ENCODE data around the gene HECW1. TPM values are rescaled to one million over a fixed set of nuclear protein-coding genes. Genes with fewer than 3 reads are reported as not detected.

The HECW1 gene
- polyA plus RNA-seq, 1 donor (not counting 4 experiments of a cell fraction or from before 2014, with no cell fraction given) = not detected

GRCh38 chr7:43467406-43467805 is 355.0 kb downstream of the HECW1 start:
- Histone ChIP-seq H3K79me2 (ENCODE audit: control insufficient read depth, insufficient read depth, low read length) (no peaks in the 10 kb centered on the region), H3K9ac (ENCODE audit: control insufficient read depth, extremely low read depth, insufficient read depth, low read length) (no peak overlapping the region), H3K4me3 (ENCODE audit: control insufficient read depth in 2 of 3, extremely low read depth in 1 of 3, insufficient read depth in 2 of 3, low read depth in 1 of 3, low read length in 3 of 3) (no peak overlapping the region), H4K20me1 (ENCODE audit: control insufficient read depth, extremely low read depth, insufficient read depth, low read length) (no peaks in the 10 kb centered on the region), H3K27me3 (ENCODE audit: control insufficient read depth, extremely low read depth, insufficient read depth, low read length) (no peaks in the 10 kb centered on the region), H3K27ac (ENCODE audit: control insufficient read depth, insufficient read depth, low read length) (no peak overlapping the region), H3K9me3 (ENCODE audit: control insufficient read depth, low read depth, low read length) (no peaks in the 10 kb centered on the region), H3K9me1 (ENCODE audit: control insufficient read depth, extremely low read depth, insufficient read depth, low read length) (no peaks in the 10 kb centered on the region), H3K4me2 (ENCODE audit: control insufficient read depth, extremely low read depth, insufficient read depth, low read depth, low read length) (no peak overlapping the region), H3K36me3 (ENCODE audit: control insufficient read depth in 2 of 2, extremely low read depth in 1 of 2, insufficient read depth in 2 of 2, low read length in 2 of 2) (no peaks in the 10 kb centered on the region), H2AFZ (ENCODE audit: control insufficient read depth, low read length) (no peak overlapping the region), H3K4me1 (ENCODE audit: control insufficient read depth, extremely low read depth, insufficient read depth, low read length) (peaks cover 20% of the 10 kb centered on the region)
- dilution Hi-C loops (cut with MboI; ENCODE audit: extremely low pct_ligation_motif_present, low sequenced_read_pairs) = no loop called here
- DNase-seq (ENCODE audit: low read depth, low spot score) = no peak
- FAIRE-seq = no peak
- no peak for TF ChIP-seq EZH2 (IDR thresholded peaks at IDR 0.05; ENCODE audit: low read length)
- TF ChIP-seq, protein P1, sequence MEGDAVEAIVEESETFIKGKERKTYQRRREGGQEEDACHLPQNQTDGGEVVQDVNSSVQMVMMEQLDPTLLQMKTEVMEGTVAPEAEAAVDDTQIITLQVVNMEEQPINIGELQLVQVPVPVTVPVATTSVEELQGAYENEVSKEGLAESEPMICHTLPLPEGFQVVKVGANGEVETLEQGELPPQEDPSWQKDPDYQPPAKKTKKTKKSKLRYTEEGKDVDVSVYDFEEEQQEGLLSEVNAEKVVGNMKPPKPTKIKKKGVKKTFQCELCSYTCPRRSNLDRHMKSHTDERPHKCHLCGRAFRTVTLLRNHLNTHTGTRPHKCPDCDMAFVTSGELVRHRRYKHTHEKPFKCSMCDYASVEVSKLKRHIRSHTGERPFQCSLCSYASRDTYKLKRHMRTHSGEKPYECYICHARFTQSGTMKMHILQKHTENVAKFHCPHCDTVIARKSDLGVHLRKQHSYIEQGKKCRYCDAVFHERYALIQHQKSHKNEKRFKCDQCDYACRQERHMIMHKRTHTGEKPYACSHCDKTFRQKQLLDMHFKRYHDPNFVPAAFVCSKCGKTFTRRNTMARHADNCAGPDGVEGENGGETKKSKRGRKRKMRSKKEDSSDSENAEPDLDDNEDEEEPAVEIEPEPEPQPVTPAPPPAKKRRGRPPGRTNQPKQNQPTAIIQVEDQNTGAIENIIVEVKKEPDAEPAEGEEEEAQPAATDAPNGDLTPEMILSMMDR (optimal IDR thresholded peaks at IDR 0.05 in 1 of 3, IDR thresholded peaks at IDR 0.05 in 1 of 3, conservative IDR thresholded peaks at IDR 0.05 in 1 of 3; ENCODE audit: extremely low read depth in 1 of 3, insufficient read depth in 2 of 3, low read length in 3 of 3) = no peak

DNA sequence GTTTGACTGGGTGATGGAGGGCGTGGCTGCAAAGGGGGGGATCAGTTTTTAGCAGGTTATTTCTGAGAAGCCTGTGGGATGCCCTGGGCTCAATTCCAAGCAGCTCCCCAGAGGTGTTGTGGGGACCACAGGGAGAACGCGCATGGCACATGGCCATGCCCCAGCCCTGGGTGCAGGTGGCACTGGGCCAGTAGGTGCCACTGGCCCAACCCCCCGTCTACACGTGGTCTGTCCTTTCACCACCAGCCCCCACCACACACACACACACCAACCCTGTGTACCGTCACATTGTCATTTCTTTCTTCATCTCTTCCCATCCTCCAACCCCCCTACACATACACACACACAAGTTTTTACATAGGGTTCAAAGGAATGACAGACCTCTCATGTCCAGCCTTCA is 355.4 kb downstream of the HECW1 start:
- Histone ChIP-seq H3K9ac (ENCODE audit: control insufficient read depth, extremely low read depth, insufficient read depth, low read length) (no peak overlapping the region), H3K4me1 (ENCODE audit: control insufficient read depth, extremely low read depth, insufficient read depth, low read length) (peaks cover 17% of the 10 kb centered on the region), H3K36me3 (ENCODE audit: control insufficient read depth in 2 of 2, extremely low read depth in 1 of 2, insufficient read depth in 2 of 2, low read length in 2 of 2) (no peaks in the 10 kb centered on the region), H3K27ac (ENCODE audit: control insufficient read depth, insufficient read depth, low read length) (no peak overlapping the region), H3K4me3 (ENCODE audit: control insufficient read depth in 2 of 3, extremely low read depth in 1 of 3, insufficient read depth in 2 of 3, low read depth in 1 of 3, low read length in 3 of 3) (no peak overlapping the region), H2AFZ (ENCODE audit: control insufficient read depth, low read length) (no peak overlapping the region), H4K20me1 (ENCODE audit: control insufficient read depth, extremely low read depth, insufficient read depth, low read length) (no peaks in the 10 kb centered on the region), H3K4me2 (ENCODE audit: control insufficient read depth, extremely low read depth, insufficient read depth, low read depth, low read length) (no peak overlapping the region), H3K9me3 (ENCODE audit: control insufficient read depth, low read depth, low read length) (no peaks in the 10 kb centered on the region), H3K9me1 (ENCODE audit: control insufficient read depth, extremely low read depth, insufficient read depth, low read length) (no peaks in the 10 kb centered on the region), H3K27me3 (ENCODE audit: control insufficient read depth, extremely low read depth, insufficient read depth, low read length) (no peaks in the 10 kb centered on the region), H3K79me2 (ENCODE audit: control insufficient read depth, insufficient read depth, low read length) (no peaks in the 10 kb centered on the region)
- TF ChIP-seq, protein P1 (optimal IDR thresholded peaks at IDR 0.05 in 1 of 3, IDR thresholded peaks at IDR 0.05 in 1 of 3, conservative IDR thresholded peaks at IDR 0.05 in 1 of 3; ENCODE audit: extremely low read depth in 1 of 3, insufficient read depth in 2 of 3, low read length in 3 of 3) = no peak
- no peak for TF ChIP-seq EZH2 (IDR thresholded peaks at IDR 0.05; ENCODE audit: low read length)
- FAIRE-seq (no peak), DNase-seq (ENCODE audit: low read depth, low spot score) (no peak)
- dilution Hi-C loops (cut with MboI; ENCODE audit: extremely low pct_ligation_motif_present, low sequenced_read_pairs) = no loop called here

Measured in keratinocyte (primary cell).